ENCODE measurements around the gene MRI1.
A peak's percentile ranks its signal among the peaks of the same experiment; 100 is the strongest.
"Not testable (repeated sequence)": the region's sequence is repeated elsewhere in the genome, so short reads cannot be mapped to it uniquely, and the experiment has no call there.

The MRI1 gene

GRCh38 chr19:13762635-13763235 lies 1.6 kb upstream of the MRI1 start:
- DNase-seq = no peak

- DNase-seq = no peak
Observed at GRCh38 chr19:13763265-13763664, 1.1 kb upstream of the MRI1 start.

DNA sequence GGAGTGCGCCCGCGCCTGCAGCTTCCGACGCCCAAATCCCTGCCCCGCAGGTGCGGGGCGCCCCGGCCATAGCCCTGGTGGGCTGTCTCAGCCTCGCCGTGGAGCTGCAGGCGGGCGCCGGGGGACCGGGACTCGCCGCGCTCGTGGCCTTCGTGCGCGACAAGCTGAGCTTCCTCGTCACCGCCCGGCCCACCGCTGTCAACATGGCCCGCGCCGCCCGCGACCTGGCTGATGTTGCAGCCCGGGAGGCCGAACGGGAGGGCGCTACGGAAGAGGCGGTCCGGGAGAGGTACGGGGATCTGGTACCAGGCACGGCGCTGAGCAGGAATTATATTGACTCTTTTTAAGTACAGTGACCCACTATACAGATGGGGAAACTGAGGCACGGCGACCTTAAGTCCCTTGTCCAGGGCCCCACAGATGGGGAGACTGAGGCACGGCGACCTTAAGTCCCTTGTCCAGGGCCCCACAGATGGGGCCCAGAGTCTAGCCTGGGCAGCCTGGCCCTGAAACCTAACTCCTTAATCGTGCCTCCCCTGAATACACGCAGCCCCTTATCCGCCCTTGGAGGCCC lies 586 bp downstream of the MRI1 start:
- peak; percentile 77 for DNase-seq

DNA sequence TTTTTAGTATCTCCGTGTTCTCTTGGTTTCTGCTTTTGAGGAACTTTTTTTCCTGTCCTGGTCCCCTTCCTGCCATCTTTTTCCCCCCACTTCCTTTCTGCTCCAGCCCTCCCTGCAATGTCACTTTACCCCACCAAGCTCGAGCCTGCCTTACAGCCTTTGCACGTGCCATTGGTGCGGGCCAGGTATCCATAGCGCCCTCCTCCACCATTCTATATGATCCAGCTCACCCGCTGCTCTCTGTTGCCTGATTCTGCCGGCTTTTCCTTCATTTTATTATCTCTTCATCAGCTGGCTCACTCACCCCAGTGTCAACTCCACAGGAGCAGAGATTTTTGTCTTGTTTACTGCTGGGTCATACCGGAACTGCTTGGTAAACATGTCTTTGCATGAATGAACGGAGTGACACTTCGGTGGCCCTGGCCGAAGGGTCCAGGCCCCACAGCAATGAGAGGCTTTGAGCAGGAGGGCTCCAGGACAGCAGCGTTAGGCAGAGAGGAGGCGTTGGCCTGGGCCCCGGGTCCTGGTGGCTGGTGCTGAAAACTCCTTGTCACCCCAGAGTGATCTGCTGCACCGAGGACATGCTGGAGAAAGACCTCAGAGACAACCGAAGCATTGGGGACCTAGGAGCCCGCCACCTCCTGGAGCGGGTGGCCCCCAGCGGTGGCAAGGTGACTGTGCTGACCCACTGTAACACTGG lies 1.2 kb downstream of the MRI1 start:
- no peak for DNase-seq

GRCh38 chr19:13766095-13766481 lies 1.8 kb downstream of the MRI1 start:
- DNase-seq = no peak

- no peak for DNase-seq
Observed at GRCh38 chr19:13768510-13768909, 4.2 kb downstream of the MRI1 start.

DNA sequence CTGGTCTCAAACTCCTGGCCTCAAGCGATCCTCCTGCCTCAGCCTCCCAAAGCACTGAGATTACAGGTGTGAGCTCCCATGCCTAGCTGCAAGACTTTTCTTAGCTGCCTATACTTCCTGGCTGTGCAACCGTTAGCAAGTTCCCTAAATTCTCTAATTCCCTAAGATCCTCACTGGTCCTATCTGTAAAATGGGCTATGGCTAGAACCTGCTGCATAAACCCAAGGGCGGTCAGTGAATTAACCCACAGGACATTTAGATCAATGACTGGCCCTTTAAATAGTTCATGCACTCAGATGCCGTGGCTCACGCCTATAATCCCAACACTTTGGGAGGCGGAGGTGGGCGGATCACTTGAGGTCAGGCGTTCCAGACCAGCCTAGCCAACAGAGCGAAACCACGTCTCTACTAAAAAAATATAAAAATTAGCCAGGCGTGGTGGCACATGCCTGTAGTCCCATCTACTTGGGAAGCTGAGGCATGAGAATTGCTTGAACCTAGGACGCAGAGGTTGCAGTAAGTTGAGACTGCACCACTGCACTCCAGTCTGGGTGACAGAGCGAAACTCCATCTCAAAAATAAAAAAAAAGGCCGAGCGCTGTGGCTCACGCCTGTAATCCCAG lies 5.8 kb downstream of the MRI1 start:
- no peak for DNase-seq

GRCh38 chr19:13774217-13775191 lies 10.2 kb downstream of the MRI1 start, which contains the start of gene C19orf53:
C19orf53 (plus strand) TSS chr19:13774456; CDS start chr19:13774478, 22 bp downstream.
- DNase-seq = peak; percentile 90

GRCh38 chr19:13778398-13778797 lies 14.1 kb downstream of the MRI1 start:
- DNase-seq = no peak

GRCh38 chr19:13778847-13779246 lies 14.5 kb downstream of the MRI1 start:
- no peak for DNase-seq

DNA sequence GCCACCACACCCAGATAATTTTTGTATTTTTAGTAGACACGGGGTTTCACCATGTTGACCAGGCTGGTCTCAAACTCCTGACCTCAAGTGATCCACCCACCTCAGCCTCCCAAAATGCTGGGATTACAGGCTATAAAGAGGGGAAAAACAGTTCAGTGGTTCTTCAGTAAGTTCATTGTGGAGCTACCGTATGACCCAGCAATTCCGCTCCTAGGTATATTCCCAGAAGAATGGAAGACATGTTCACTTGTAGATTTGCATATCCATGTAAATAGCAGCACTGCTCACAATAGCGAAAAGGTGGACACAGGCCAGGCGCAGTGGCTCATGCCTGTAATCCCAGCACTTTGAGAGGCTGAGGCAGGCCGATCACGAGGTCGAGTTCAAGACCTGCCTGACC lies 15.5 kb downstream of the MRI1 start:
- not testable (repeated sequence) for DNase-seq

GRCh38 chr19:13781547-13781946 lies 17.2 kb downstream of the MRI1 start:
- no peak for DNase-seq

DNA sequence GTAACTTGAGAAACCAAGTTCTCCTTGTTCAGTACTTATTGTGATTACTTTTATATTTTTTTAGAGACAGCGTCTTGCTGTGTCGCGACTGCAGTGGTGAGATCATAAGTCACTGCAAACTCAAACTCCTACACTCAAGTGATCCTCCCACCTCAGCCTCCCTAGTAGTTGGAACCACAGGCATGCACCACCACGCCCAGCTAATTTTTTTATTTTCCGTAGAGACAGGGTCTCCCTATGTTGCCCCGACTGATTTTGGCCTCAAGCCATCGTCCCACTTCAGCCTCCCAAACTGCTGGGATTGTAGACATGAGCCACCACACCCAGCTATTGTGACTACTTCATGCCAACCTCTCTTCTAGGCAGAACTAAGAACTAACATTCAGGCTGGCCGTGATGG lies 18.2 kb downstream of the MRI1 start:
- DNase-seq = no peak

DNA sequence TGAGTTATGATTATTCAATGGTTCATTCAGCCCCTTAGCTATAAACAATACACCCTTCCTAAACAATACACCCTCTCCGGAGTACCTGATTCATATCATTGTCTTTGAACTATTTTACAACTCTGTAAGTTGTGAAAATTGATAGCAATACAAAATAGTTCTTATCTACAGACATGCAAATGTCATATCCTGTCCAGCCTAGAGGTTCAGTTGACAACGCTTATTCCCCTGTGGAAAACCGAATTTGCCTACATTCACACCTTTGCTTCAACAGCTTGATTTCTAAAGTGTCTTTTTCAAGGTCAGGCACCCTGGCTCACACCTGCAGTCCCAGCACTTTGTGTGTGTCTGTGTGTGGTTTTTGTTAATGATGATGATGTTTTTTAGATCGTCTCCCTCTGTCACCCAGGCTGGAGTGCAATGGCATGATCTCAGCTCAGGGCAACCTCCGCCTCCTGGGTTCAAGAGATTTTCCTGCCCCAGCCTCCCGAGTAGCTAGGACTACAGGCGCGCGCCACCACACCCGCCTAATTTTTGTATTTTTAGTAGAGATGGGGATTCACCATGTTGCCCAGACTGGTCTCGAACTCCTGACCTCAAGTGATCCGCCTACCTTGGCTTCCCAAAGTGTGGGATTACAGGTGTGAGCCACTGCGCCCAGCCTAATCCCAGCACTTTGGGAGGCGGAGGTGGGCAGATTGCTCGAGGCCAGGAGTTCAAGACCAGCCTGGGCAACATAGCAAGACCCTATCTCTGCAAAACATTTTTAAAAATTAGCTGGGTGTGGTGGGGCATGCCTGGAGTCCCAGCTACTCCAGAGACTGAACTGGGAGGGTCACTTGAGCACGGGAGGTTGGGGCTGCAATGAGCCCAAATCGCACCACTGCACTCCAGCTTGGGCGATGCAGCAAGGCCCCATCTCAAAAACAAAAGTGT lies 19.5 kb downstream of the MRI1 start:
- DNase-seq = no peak

- DNase-seq = peak; percentile 86
Observed at GRCh38 chr19:13784731-13785452, 20.6 kb downstream of the MRI1 start.

DNA sequence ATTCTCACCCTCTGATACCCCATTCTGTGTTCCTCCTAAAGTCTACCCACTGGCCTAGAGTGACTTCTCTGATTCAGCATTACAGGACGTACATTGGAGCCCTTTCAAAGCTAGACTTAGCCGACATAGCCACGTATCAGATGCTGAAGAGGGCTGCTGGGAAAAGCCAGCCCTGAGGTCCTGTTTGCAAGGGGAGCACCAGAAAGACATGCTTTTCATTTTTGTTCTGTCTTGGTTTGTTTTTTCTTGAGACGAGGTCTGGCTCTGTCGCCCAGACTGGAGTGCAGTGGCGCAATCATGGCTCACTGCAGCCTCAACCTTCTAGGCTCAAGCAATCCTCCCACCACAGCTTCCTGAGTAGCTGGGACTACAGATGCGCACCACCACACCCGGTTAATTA lies 24.7 kb downstream of the MRI1 start:
- no peak for DNase-seq

- DNase-seq = no peak
Observed at GRCh38 chr19:13790354-13790753, 26.0 kb downstream of the MRI1 start.

- DNase-seq = not testable (repeated sequence)
Observed at GRCh38 chr19:13793317-13793716, 29.0 kb downstream of the MRI1 start.

GRCh38 chr19:13794398-13794756 lies 30.1 kb downstream of the MRI1 start:
- no peak for DNase-seq

- peak; percentile 95 for DNase-seq
Observed at GRCh38 chr19:13794757-13795589, 30.7 kb downstream of the MRI1 start, which contains the start of gene ZSWIM4. ZSWIM4 (plus strand) TSS chr19:13795443; CDS start chr19:13795649, 206 bp downstream.
